DMS79 (cell line): Measurements from ENCODE around the gene EXOSC9.

ENCODE experiments used
- DNase-seq: peaks from one replicate; lab custom pipeline; 2025; lab: John Stamatoyannopoulos, UW

The EXOSC9 gene

DNA sequence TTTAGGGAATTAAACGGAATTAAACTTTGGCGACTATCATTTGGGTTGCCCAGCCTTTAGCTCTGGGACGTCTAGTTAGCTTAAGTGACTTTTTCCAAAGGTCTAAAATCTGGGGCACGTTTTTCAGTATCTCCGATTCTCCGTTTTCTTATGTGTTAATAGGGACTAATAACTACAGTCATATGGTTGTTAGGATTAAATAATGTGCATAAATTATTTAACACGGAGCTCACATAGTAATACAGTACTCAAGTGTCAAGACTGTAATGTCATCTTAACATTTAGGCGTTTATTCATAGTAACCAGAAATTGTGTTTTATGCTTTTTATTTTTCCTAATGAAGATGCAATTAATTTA is 23.0 kb downstream of the EXOSC9 start:
- DNase-seq = no peak

DNA sequence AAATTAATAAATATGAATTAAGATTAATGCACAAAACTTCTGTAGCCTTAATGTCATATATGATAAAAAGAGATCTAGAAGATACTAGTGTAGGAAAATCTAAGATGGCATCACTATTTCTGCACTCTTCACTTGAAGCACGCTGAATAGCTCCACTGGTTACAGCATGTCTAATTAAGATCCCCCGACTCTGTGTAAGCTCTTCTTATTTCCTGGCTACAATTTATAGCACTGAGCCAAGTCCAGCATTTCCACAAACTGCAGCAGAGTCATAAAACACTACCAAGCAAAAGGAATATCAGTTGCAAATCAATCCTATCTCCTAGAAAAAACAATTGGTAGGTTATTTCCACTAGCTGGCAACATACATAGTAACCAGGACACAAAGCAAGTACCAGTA is 23.8 kb downstream of the EXOSC9 start:
- DNase-seq = no peak

DNA sequence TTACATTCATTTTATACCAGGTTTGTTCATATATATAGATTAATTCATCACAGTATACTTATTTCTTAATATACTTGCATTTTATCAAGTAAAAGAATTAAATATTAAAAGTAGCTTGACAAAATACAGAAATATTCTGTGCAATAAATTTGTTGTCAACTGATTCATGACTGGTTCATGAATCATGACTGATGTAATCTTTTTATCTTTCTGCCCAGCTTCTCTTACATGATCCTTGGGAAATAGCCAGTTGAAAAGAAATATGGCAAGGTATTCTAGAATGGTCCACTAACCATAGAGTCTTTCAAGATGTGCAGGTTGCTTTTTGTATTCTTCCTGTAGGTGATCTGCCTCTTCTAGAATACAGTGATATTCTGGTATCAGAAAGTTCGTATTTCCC is 26.7 kb downstream of the EXOSC9 start:
- no peak for DNase-seq

DNA sequence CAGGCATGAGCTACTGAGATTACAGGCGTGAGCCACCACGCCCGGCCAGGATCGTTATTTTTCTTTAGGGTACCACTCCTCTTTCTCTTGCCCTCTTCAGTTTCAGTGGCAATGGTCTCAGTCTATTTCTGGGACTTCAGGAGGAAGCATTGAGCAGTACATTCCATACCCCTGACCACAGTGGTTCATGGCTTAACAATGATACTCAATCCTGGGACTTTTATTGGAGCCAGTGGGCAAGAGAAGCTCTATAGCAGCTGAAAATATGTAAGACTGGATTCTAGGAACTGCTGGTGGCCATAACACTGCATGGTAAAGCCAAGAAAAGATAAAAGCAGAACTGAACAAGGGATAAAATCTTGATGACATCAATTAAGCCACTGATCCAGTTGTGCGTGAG is 28.4 kb downstream of the EXOSC9 start:
- DNase-seq = no peak

DNA sequence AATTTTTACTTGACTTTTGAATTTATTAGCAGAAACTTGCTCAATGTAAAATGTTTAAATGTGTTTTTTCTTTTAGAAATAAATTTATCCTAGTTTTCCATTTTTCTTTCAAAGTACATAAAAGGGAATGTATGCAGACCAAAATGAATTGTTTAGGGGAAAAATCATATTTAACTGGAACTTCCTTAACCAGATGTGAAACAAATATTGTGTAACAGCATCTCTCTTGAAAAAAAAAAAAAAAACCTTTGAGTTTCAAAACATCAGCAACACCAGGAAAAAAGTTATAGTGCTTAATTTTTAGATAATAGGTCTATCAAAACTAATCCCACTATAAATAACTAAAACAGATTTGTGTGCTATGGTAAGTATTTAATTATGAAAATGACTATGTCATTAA is 37.0 kb downstream of the EXOSC9 start:
- DNase-seq = no peak

DNA sequence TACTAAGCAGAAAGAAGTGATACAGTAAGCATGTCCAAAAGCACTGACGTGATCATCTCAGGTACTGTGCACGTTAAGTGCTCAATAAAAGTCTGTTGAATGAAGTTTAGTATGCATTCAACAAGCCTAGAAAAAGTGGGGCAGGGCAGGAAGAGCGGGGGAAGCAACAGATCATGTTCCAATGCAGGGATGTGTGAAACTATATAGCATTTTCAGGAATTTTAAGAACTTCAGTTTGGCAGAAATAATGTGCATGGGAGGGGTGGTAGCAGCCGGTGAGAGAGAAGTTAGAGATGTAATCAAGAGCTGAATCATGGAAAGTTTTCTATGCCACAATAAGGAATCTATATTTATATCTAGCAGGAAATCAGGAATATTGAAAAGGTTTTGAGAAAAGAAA is 41.7 kb downstream of the EXOSC9 start:
- no peak for DNase-seq

DNA sequence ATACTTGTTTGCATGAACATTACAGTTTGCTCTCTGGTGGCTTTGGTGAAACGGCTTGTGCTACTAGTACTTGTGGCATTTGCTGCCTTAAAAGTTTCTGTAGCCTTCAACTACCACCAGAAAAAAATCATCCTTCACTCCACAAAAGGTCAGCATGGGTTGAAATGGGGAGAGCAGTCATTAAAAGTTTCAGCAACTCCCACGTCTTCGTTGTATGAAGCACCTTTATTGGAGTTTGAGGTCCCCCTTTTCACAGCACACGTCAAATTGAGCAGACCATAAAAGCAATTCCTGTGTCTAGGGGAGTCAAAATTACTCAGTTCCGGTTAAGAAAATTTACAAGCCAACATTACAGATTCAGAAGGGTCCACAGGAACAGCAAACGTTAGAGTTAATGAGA is 45.5 kb downstream of the EXOSC9 start:
- DNase-seq = no peak

DNA sequence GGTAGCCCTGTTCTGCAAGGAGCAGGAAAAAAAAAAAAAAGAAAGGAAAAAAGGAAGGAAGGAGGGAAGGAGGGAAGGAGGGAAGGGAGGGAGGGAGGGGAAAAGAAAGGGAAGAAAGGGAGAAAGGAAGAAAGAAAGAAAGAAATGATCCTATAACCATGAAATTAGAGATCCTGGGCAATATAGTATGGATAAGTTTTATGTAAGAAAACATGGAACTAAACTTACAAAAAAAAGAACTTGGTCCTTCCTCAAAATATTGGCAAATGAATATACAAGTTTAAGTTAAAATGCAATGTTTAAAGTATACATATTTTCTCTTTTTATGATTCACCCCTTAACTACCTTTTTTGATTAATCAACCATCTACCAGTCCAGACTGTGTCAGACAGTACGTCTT is 50.2 kb downstream of the EXOSC9 start:
- no peak for DNase-seq

DNA sequence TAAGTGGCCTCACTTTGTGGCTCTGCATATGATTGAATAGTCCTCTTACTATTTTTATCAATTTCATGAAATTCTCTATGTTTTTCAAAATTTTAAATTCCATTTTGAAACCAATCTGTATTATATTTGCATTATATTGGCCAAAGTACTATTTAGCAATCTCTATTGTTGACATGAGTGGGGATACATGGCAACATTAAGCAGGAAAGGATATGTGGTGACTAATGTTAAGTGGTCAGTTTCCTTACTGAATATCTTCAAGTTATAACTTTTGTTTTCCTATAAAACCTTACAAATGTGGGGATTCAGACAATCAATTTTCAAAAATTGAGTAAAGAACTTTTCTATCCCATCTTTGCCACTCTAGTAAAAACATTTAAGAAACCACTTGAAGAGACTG is 59.0 kb downstream of the EXOSC9 start:
- no peak for DNase-seq

DNA sequence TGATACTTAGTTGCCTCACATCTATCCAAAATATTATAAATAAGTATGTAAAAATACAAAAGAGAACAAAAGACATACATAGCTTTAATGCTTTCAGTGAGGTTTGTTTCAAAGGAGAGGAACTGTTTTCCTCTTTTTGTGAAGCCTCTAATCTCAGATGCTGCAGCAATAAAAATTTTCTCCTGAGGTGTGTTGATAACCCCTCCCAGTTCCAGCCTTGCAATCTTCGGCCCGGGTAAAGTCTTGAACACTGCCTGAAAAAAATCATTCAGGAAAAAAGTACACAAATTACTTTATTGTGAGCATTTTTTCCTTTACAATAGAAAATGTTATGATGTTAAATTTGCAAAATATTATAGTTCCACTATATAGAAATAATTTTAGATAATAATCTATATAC is 60.3 kb downstream of the EXOSC9 start:
- DNase-seq = no peak

DNA sequence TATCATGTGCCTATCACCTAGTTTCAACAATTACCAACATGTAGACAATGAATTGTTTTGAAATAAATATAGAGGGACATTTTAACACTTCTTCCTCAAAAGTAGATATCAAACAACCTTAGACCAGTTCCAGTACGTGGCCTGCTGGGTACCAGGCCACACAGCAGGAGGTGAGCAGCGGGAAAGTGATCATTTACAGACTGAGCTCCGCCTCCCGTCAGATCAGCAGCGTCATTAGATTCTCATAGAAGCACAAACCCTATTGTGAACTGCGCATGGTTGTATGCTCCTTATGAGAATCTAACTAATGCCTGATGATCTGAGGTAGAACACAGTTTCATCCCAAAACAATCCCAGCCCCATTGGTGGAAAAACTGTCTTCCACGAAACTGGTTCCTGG is 62.7 kb downstream of the EXOSC9 start:
- DNase-seq = no peak
